ENCODE data around the gene MCRIP1.

The MCRIP1 gene
- 57.0 to 84.4 reads per million in 2 experiments for total RNA-seq

- peak; percentile 90 for DNase-seq (ENCODE audit: low read depth)
Observed at GRCh38 chr17:81833160-81833920, at the start of gene MCRIP1. Gene MCRIP1 (minus strand): TSS chr17:81833291. CDS start chr17:81824506, 8,785 bp downstream.

- no peak for DNase-seq (ENCODE audit: low read depth)
Observed at GRCh38 chr17:81879121-81879520, 46.0 kb upstream of the MCRIP1 start.

GRCh38 chr17:81878294-81878693 is 45.2 kb upstream of the MCRIP1 start:
- DNase-seq (ENCODE audit: low read depth) = no peak

- DNase-seq (ENCODE audit: low read depth) = no peak
Observed at GRCh38 chr17:81877569-81877968, 44.5 kb upstream of the MCRIP1 start.

- DNase-seq (ENCODE audit: low read depth) = peak; percentile 93
Observed at GRCh38 chr17:81871387-81872230, 38.5 kb upstream of the MCRIP1 start.

- DNase-seq (ENCODE audit: low read depth) = no peak
Observed at GRCh38 chr17:81870981-81871386, 37.9 kb upstream of the MCRIP1 start, which contains the start of gene ARHGDIA. Gene ARHGDIA (minus strand): TSS chr17:81871337. CDS start chr17:81869930, 1,407 bp downstream.

GRCh38 chr17:81870131-81870980 is 37.3 kb upstream of the MCRIP1 start:
- DNase-seq (ENCODE audit: low read depth) = no peak

- no peak for DNase-seq (ENCODE audit: low read depth)
Observed at GRCh38 chr17:81869221-81870130, 36.4 kb upstream of the MCRIP1 start.

- DNase-seq (ENCODE audit: low read depth) = no peak
Observed at GRCh38 chr17:81868674-81869220, 35.7 kb upstream of the MCRIP1 start.

- DNase-seq (ENCODE audit: low read depth) = no peak
Observed at GRCh38 chr17:81867991-81868673, 35.0 kb upstream of the MCRIP1 start.

- no peak for DNase-seq (ENCODE audit: low read depth)
Observed at GRCh38 chr17:81867170-81867990, 34.3 kb upstream of the MCRIP1 start.

- no peak for DNase-seq (ENCODE audit: low read depth)
Observed at GRCh38 chr17:81866440-81867169, 33.5 kb upstream of the MCRIP1 start.

GRCh38 chr17:81865733-81866439 is 32.8 kb upstream of the MCRIP1 start:
- no peak for DNase-seq (ENCODE audit: low read depth)

GRCh38 chr17:81865358-81865732 is 32.3 kb upstream of the MCRIP1 start:
- DNase-seq (ENCODE audit: low read depth) = no peak

GRCh38 chr17:81863833-81864768 is 31.0 kb upstream of the MCRIP1 start:
- no peak for DNase-seq (ENCODE audit: low read depth)

GRCh38 chr17:81863123-81863675 is 30.1 kb upstream of the MCRIP1 start:
- no peak for DNase-seq (ENCODE audit: low read depth)
